ENCODE measurements around the gene CWF19L1. TPM values are rescaled to one million over a fixed set of nuclear protein-coding genes. Genes with fewer than 3 reads are reported as not detected.

Gene CWF19L1
- total RNA-seq, 2 experiments from 2014 or later = 47.8 to 51.0 TPM

- Histone ChIP-seq H3K9me3 (ENCODE audit: low read length) (no peaks in the 10 kb centered on the region), H3K4me2 (ENCODE audit: low read length) (no peak overlapping the region), H3K79me2 (ENCODE audit: insufficient read depth, low read depth, low read length) (no peaks in the 10 kb centered on the region), H3K36me3 (ENCODE audit: insufficient read depth, low read length) (peaks cover 88% of the 10 kb centered on the region), H3K9me2 (ENCODE audit: insufficient read depth, low read length) (no peaks in the 10 kb centered on the region), H2AFZ (ENCODE audit: low read length) (no peak overlapping the region), H3K27ac (ENCODE audit: low read depth, low read length, poor library complexity, severe bottlenecking) (no peak overlapping the region), H3K4me3 (ENCODE audit: low read depth, low read length, poor library complexity, severe bottlenecking) (no peak overlapping the region), H4K20me1 (ENCODE audit: insufficient read depth, low read length) (no peaks in the 10 kb centered on the region), H3K4me1 (ENCODE audit: insufficient read depth, low read length, poor library complexity, severe bottlenecking) (no peaks in the 10 kb centered on the region)
- no peak for TF ChIP-seq EZH2phosphoT487 (IDR thresholded peaks at IDR 0.05; ENCODE audit: borderline replicate concordance, low read depth, low read length)
- TF ChIP-seq CTCF (conservative IDR thresholded peaks at IDR 0.05; ENCODE audit: low read length) = no peak
- CTCF ChIA-PET (ENCODE audit: unreplicated experiment) = no interaction called here
- POLR2A ChIA-PET = interaction anchor here (1.2 kb wide), 1 partner anchor 11 kb away, joined by 4 read pairs; no protein-coding TSS in a partner anchor
- BruUV-seq (replicated peaks) = no TSS peak
- DNase-seq (ENCODE audit: low spot score) = no peak
- intact Hi-C loops (cut with micrococcal nuclease; ENCODE audit: unreplicated experiment) = no loop called here
Observed at GRCh38 chr10:100254191-100254590, 13.2 kb downstream of the CWF19L1 start.

GRCh38 chr10:100253041-100253440 lies 14.4 kb downstream of the CWF19L1 start:
- intact Hi-C loops (cut with micrococcal nuclease; ENCODE audit: unreplicated experiment) = no loop called here
- no TSS peak for BruUV-seq (replicated peaks)
- no peaks in the 10 kb centered on the region for H3K4me1 ChIP-seq (ENCODE audit: insufficient read depth, low read length, poor library complexity, severe bottlenecking)
- ChIA-PET POLR2A (no interaction called here), CTCF (ENCODE audit: unreplicated experiment) (no interaction called here)
- H3K9me2 ChIP-seq (ENCODE audit: insufficient read depth, low read length) = no peaks in the 10 kb centered on the region
- H3K36me3 ChIP-seq (ENCODE audit: insufficient read depth, low read length) = peaks cover 91% of the 10 kb centered on the region
- H3K27ac ChIP-seq (ENCODE audit: low read depth, low read length, poor library complexity, severe bottlenecking) = no peak overlapping the region
- H2AFZ ChIP-seq (ENCODE audit: low read length) = no peak overlapping the region
- DNase-seq (ENCODE audit: low spot score) = no peak
- no peak overlapping the region for H3K4me3 ChIP-seq (ENCODE audit: low read depth, low read length, poor library complexity, severe bottlenecking)
- no peaks in the 10 kb centered on the region for H4K20me1 ChIP-seq (ENCODE audit: insufficient read depth, low read length)
- H3K9me3 ChIP-seq (ENCODE audit: low read length) = no peaks in the 10 kb centered on the region
- H3K79me2 ChIP-seq (ENCODE audit: insufficient read depth, low read depth, low read length) = no peaks in the 10 kb centered on the region
- no peak overlapping the region for H3K4me2 ChIP-seq (ENCODE audit: low read length)
- TF ChIP-seq CTCF (conservative IDR thresholded peaks at IDR 0.05; ENCODE audit: low read length) (no peak), EZH2phosphoT487 (IDR thresholded peaks at IDR 0.05; ENCODE audit: borderline replicate concordance, low read depth, low read length) (no peak)

GRCh38 chr10:100248820-100249219 lies 18.6 kb downstream of the CWF19L1 start:
- Histone ChIP-seq H2AFZ (ENCODE audit: low read length) (no peak overlapping the region), H3K9me2 (ENCODE audit: insufficient read depth, low read length) (no peaks in the 10 kb centered on the region), H3K36me3 (ENCODE audit: insufficient read depth, low read length) (peaks cover 83% of the 10 kb centered on the region), H3K4me2 (ENCODE audit: low read length) (no peak overlapping the region), H3K9me3 (ENCODE audit: low read length) (no peaks in the 10 kb centered on the region), H4K20me1 (ENCODE audit: insufficient read depth, low read length) (no peaks in the 10 kb centered on the region), H3K4me3 (ENCODE audit: low read depth, low read length, poor library complexity, severe bottlenecking) (no peak overlapping the region), H3K79me2 (ENCODE audit: insufficient read depth, low read depth, low read length) (no peaks in the 10 kb centered on the region), H3K27ac (ENCODE audit: low read depth, low read length, poor library complexity, severe bottlenecking) (no peak overlapping the region), H3K4me1 (ENCODE audit: insufficient read depth, low read length, poor library complexity, severe bottlenecking) (no peaks in the 10 kb centered on the region)
- DNase-seq (ENCODE audit: low spot score) = no peak
- CTCF ChIA-PET (ENCODE audit: unreplicated experiment) = no interaction called here
- POLR2A ChIA-PET = no interaction called here
- TF ChIP-seq CTCF (conservative IDR thresholded peaks at IDR 0.05; ENCODE audit: low read length) = no peak
- no peak for TF ChIP-seq EZH2phosphoT487 (IDR thresholded peaks at IDR 0.05; ENCODE audit: borderline replicate concordance, low read depth, low read length)
- intact Hi-C loops (cut with micrococcal nuclease; ENCODE audit: unreplicated experiment) = no loop called here
- BruUV-seq (replicated peaks) = no TSS peak
